ENCODE results near the gene HPX. TPM values are rescaled to one million over a fixed set of nuclear protein-coding genes. Genes with fewer than 3 reads are reported as not detected.

Gene HPX
- total RNA-seq, 1 experiment from 2014 or later = 1.0 TPM

GRCh38 chr11:6438979-6439571, 1.7 kb downstream of the HPX start:
- no TSS peak for BruUV-seq (replicated peaks)
- Histone ChIP-seq H3K9me3 (ENCODE audit: control insufficient read depth, insufficient read depth, low read depth, low read length) (no peaks in the 10 kb centered on the region), H3K27me3 (ENCODE audit: control insufficient read depth, insufficient read depth, low read length) (no peaks in the 10 kb centered on the region), H3K36me3 (ENCODE audit: control insufficient read depth, insufficient read depth, low read length) (no peaks in the 10 kb centered on the region), H3K4me3 (ENCODE audit: low read depth in 2 of 2, low read length in 2 of 2) (no peak overlapping the region), H3K4me1 (ENCODE audit: control insufficient read depth, insufficient read depth, low read length) (no peaks in the 10 kb centered on the region), H3K27ac (ENCODE audit: low read length) (no peak overlapping the region)
- POLR2A ChIA-PET = interaction anchor here (0.6 kb wide), 1 partner anchor 47 kb away, joined by 9 read pairs; no protein-coding TSS in a partner anchor
- peak; percentile 85 for TF ChIP-seq CTCF (IDR thresholded peaks at IDR 0.05)
- no peak for TF ChIP-seq TCF7L2 (IDR thresholded peaks at IDR 0.05; ENCODE audit: low read depth, low read length)
- peak; percentile 65 for ATAC-seq
- in situ Hi-C loops (cut with HindIII; ENCODE audit: low pct_unique_long_range_greater_than_20kb, low sequenced_read_pairs) (no loop called here), intact Hi-C loops (cut with micrococcal nuclease; ENCODE audit: unreplicated experiment) (no loop called here)
- CTCF ChIA-PET = interaction anchor here (0.6 to 1.5 kb wide), 4 partner anchors 15 to 576 kb away, joined by 3 to 7 read pairs (median 4); no protein-coding TSS in a partner anchor
- peak; percentile 41 for DNase-seq (ENCODE audit: low read depth, low spot score)

GRCh38 chr11:6437993-6438392, 2.8 kb downstream of the HPX start:
- H3K9me3 ChIP-seq (ENCODE audit: control insufficient read depth, insufficient read depth, low read depth, low read length) = no peaks in the 10 kb centered on the region
- DNase-seq (ENCODE audit: low read depth, low spot score) = no peak
- intact Hi-C loops (cut with micrococcal nuclease; ENCODE audit: unreplicated experiment) (no loop called here), in situ Hi-C loops (cut with HindIII; ENCODE audit: low pct_unique_long_range_greater_than_20kb, low sequenced_read_pairs) (no loop called here)
- POLR2A ChIA-PET = no interaction called here
- no TSS peak for BruUV-seq (replicated peaks)
- no peak for TF ChIP-seq SIN3A (IDR thresholded peaks at IDR 0.05; ENCODE audit: borderline replicate concordance, insufficient read depth, low read depth, low read length)
- no peak for TF ChIP-seq POLR2AphosphoS5 (IDR thresholded peaks at IDR 0.05; ENCODE audit: low read depth, low read length)
- TF ChIP-seq REST (IDR thresholded peaks at IDR 0.05; ENCODE audit: insufficient read depth in 1 of 2, low read depth in 2 of 2, low read length in 1 of 2) = no peak
- no peak for TF ChIP-seq TCF7L2 (IDR thresholded peaks at IDR 0.05; ENCODE audit: low read depth, low read length)
- no peak for TF ChIP-seq CTCF (IDR thresholded peaks at IDR 0.05)
- no peak overlapping the region for H3K27ac ChIP-seq (ENCODE audit: low read length)
- ATAC-seq = no peak
- no peaks in the 10 kb centered on the region for H3K27me3 ChIP-seq (ENCODE audit: control insufficient read depth, insufficient read depth, low read length)
- no peak overlapping the region for H3K4me3 ChIP-seq (ENCODE audit: low read depth in 2 of 2, low read length in 2 of 2)
- H3K36me3 ChIP-seq (ENCODE audit: control insufficient read depth, insufficient read depth, low read length) = no peaks in the 10 kb centered on the region
- H3K4me1 ChIP-seq (ENCODE audit: control insufficient read depth, insufficient read depth, low read length) = no peaks in the 10 kb centered on the region
- CTCF ChIA-PET = interaction anchor here (0.8 kb wide), 2 partner anchors 59 to 67 kb away, joined by 3 to 8 read pairs; no protein-coding TSS in a partner anchor

Data from Panc1 (cell line).